ENCODE results near the gene CCDC152.

DNA sequence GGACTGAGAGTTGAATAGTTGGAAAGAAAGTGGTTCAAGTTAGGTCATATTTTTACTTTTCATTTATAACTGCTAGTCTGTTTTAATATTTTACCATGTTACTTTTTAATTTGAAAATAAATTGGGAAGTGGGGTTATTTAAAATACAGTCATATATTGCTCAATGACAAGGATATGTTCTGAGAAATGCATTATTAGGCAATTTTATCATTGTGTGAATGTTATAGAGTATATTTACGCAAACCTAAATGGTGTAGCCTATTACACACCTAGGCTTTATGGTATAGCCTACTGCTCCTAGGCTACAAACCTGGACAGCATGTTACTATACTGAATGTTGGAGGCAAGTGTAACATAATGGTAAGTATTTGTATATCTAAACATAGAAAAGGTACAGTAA, 5.2 kb downstream of the CCDC152 start:
- TF ChIP-seq, protein P1, sequence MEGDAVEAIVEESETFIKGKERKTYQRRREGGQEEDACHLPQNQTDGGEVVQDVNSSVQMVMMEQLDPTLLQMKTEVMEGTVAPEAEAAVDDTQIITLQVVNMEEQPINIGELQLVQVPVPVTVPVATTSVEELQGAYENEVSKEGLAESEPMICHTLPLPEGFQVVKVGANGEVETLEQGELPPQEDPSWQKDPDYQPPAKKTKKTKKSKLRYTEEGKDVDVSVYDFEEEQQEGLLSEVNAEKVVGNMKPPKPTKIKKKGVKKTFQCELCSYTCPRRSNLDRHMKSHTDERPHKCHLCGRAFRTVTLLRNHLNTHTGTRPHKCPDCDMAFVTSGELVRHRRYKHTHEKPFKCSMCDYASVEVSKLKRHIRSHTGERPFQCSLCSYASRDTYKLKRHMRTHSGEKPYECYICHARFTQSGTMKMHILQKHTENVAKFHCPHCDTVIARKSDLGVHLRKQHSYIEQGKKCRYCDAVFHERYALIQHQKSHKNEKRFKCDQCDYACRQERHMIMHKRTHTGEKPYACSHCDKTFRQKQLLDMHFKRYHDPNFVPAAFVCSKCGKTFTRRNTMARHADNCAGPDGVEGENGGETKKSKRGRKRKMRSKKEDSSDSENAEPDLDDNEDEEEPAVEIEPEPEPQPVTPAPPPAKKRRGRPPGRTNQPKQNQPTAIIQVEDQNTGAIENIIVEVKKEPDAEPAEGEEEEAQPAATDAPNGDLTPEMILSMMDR (IDR thresholded peaks at IDR 0.05), result no peak
- TF ChIP-seq POLR2AphosphoS5 (IDR thresholded peaks at IDR 0.05), result no peak

All from suprapubic skin (tissue), 3 donors.